GM18907 (cell line): ENCODE results near the gene GATB.
A peak's percentile ranks its signal among the peaks of the same experiment; 100 is the strongest.

Source experiments
- ATAC-seq: cut with Tn5 transposase; IDR thresholded peaks from one replicate; pipeline ENCODE4 v1.9.1; 2021; ENCODE audit warnings: mild to moderate bottlenecking, moderate library complexity; ENCODE audit not compliant: unreplicated experiment

Gene GATB

GRCh38 chr4:151760712-151761661 lies at the start of gene GATB:
TSS of gene GATB (minus strand) at chr4:151761007. CDS start at chr4:151760982, 25 bp downstream.
- ATAC-seq: peak; percentile 99

DNA sequence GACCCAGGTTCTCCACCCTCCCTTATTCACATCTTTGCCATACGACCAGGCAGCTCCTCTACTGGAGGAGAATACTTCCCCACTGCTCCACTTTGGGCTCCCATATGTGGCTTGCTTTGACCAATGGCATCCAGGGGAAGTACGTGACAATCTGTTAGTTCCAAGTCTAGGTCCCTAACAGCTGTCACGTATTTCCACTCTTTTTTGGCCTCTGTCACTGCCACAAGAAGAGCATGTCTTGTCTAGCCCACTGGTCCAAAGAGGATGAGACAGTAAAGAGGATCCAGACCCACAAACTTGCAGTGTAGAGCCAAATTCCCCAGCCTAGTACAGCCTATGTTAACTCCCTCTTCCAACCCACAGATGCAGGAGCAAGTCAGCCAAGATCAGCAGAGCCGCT lies 49.7 kb upstream of the GATB start:
- no peak for ATAC-seq

DNA sequence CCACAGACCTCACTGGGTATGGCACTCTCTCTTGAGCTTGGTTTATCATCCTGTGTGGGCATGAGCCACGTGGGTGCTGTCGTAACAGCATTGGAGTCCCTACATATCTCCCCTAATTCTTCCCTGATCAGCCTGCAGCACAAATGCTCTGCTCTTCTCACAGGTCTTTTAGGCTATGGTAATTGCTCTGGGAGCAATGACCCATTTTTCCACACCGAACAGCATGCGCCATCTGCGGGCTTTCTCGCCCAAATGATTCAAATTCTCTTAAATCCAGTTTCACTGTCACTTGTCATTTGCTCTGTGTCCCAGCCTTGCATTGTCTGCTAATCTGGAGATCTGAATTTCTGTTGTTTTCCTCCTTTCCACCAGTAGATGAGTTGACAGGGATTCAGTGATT lies 48.9 kb upstream of the GATB start:
- ATAC-seq: no peak

DNA sequence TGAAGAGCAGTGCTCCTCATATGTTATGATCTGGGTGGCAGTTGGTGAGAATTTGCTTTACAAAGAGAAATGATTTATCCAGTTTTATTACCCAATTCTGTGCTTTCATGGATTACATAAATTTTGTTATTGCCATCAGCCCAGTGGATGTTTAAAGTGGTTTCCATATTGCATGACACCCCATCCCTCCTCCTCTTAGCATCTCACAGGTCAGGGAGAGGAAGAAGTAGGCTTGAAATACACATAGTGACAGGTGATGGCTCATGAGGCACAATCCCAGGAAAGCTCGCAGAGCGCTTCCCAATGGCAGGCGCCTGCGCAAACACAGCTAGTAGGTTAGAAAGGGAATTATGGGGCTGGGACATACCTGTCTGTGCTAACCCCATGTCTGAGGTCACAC lies 47.7 kb upstream of the GATB start:
- ATAC-seq: no peak

DNA sequence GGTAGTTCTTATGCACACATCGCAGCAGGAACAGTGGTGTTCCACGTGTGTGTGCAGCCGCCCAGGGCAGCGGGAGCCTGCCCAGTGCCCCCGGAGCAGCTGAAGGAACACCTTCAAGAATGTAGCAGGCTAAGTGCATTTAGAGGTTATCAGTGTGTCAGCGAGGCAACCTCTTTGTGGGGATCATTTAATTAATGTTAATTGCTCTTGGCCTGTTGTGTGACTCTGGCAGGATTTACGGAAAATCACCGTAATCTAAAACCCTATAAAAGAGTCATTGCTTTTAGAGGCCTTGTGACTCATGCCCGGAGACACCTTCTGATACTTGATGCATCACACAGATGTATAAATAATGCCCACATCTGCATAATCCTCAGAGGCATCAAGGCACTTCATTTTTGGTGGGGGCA lies 47.3 kb upstream of the GATB start:
- ATAC-seq: no peak

DNA sequence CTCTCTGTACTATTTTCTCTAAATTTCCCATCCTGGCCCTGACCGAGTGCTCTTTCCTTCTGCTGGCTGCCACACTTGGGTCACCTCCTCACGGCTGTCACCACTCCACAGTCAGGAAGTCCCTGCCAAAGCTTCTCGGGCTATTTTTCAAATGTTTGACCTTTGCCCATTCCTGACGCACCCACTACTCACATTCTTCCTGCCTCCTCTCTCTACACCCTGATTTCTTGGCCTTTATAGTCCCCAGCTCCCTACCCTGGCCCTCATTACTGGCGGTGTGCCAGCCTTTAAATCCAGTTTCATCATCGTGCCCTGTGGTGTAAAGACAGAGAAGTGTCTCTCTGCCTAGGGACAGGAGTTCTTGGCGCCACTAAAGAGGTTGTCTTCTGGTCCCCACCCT lies 46.4 kb upstream of the GATB start:
- no peak for ATAC-seq

- no peak for ATAC-seq
These were observed 45.7 kb upstream of the GATB start for GRCh38 chr4:151806511-151806927.

GRCh38 chr4:151804821-151805220 lies 44.0 kb upstream of the GATB start:
- ATAC-seq: no peak

- ATAC-seq: no peak
These were observed 43.4 kb upstream of the GATB start for GRCh38 chr4:151804086-151804630.

DNA sequence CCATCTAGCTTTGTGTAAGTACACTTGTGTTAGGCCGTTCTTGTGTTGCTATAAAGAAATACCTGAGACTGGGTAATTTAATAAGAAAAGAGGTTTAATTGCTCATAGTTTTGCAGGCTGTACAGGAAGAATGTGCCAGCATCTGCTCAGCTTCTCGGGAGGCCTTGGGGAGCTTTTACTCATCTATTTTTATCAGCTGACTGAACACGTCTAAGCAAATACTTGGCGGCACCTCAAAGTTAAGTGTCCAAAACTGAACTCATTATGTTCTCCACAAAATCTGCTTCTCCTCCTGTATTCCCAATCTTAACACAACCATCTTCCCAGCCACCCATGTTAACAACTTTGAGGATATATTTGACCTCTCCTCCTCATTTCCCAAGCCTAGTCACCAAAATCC lies 42.4 kb upstream of the GATB start:
- no peak for ATAC-seq

- ATAC-seq: no peak
These were observed 41.0 kb upstream of the GATB start for GRCh38 chr4:151801547-151802516.

- no peak for ATAC-seq
These were observed 38.7 kb upstream of the GATB start for GRCh38 chr4:151799417-151800012.

DNA sequence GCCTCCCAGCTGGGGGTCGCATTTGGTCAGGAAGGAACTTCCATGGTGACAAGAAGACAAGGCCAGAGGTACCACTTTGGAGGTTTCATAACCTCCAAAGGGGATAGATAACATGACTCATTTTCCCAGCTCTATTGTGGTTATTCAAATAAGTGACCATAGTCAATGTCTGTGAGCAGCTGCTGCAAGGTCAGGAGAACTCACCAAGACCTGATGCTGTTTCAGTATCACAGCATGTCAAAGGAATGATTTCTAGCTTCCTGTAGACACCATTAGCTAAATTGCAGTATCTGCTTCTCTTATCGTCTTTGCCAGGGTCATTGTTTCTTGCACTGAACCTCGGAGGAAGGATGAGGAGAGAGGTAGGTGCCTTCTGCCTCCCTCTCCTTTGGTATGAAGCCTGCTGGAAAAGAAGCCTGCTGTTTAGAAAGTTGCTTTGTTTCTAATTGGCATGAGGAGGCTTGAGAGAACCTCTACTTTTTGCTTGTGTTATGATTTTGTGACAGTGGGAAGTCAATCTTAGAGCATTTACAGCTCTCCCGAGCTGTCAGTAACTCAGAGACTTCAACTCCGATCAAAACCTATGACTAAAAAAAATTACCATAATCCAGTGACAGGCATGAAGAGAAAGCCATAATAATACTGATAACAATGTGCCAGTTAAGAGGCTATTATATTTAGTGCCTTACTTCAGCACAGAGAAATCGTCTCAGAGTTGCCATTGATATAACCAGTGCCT lies 38.0 kb upstream of the GATB start:
- ATAC-seq: peak; percentile 91

- no peak for ATAC-seq
These were observed 37.0 kb upstream of the GATB start for GRCh38 chr4:151797853-151798252.

- ATAC-seq: no peak
These were observed 36.3 kb upstream of the GATB start for GRCh38 chr4:151797131-151797530.

GRCh38 chr4:151796106-151796505 lies 35.3 kb upstream of the GATB start:
- ATAC-seq: no peak

- ATAC-seq: no peak
These were observed 32.2 kb upstream of the GATB start for GRCh38 chr4:151792995-151793394.

DNA sequence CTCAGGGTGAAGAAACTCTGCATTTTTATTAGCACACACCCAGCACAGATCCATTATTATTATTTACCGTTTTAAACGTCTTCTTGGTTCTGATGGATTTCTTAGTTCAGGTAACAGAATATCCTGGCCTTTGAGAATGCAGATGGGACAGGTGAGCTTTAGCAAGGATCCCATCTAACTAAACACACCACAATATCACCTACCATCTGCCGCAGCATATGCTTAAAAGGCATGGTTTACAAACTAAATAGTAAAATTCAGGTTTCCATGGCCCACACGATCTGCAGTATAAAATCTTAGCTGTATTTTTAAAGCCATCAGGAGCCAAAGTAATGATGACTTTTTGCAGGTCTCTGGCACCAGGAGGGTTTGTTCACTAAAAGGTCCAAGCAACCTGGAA lies 31.7 kb upstream of the GATB start:
- no peak for ATAC-seq

DNA sequence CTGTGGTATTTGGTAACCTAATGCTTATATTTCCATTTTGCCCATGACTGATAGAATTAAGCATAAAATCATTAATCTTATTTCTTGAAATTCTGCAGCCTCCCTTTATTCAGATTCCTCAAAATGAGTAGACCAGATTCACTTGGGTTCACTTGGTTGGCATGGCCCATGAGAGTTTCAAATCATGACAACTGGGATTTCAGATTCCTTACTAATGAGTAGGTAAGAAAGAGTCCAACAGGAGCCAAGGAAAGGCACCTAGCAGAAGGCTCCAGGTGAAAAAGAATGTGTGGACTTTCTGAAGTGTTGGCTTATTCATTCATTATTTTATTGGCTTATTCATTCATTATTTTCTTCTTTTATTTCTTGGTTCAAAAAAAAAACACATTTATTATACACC lies 27.2 kb upstream of the GATB start:
- no peak for ATAC-seq

DNA sequence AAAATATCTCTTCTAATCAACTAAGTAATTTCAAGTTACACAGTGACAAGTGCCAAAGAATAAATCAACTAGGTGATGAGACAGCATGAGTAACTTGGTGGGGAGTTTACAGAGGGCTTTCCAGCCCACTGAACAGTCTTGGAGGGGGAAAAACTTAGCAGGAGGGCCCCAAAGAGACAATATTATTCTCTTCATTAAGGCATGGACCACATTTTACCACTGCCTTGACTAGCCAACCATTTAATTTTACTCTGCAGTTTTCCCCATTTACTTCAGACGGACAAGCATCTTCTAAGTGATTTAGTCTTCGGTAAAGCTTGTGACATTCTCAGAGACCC lies 25.3 kb upstream of the GATB start:
- ATAC-seq: no peak
